ENCODE data around the gene MYT1.
"Not testable (repeated sequence)": the region's sequence is repeated elsewhere in the genome, so short reads cannot be mapped to it uniquely, and the experiment has no call there.

Gene MYT1

GRCh38 chr20:64273109-64273508 is 108.9 kb downstream of the MYT1 start:
- TF ChIP-seq ZNF274 (IDR thresholded peaks at IDR 0.05; ENCODE audit: low read depth, low read length), result no peak
- no peak for TF ChIP-seq SUZ12 (IDR thresholded peaks at IDR 0.05; ENCODE audit: extremely low read depth, insufficient read depth, insufficient read length)
- no peak for TF ChIP-seq YY1 (IDR thresholded peaks at IDR 0.05; ENCODE audit: insufficient read depth, insufficient read length)
- Histone ChIP-seq H3K9me3 (ENCODE audit: insufficient read depth, low read length) (peaks cover 8% of the 10 kb centered on the region; the same call in 1 of the 2 replicates), H3K9ac (ENCODE audit: insufficient read length, low read depth) (no peak overlapping the region), H3K27me3 (ENCODE audit: insufficient read depth, insufficient read length) (no peaks in the 10 kb centered on the region), H3K36me3 (ENCODE audit: insufficient read depth, insufficient read length, low read length) (peaks cover 37% of the 10 kb centered on the region), H3K4me1 (ENCODE audit: insufficient read depth, insufficient read length) (no peaks in the 10 kb centered on the region), H3K4me3 (ENCODE audit: insufficient read length, low read depth) (no peak overlapping the region)
- no peak for DNase-seq (ENCODE audit: low read depth, low spot score)

- Histone ChIP-seq H3K9ac (ENCODE audit: insufficient read length, low read depth) (no peak overlapping the region), H3K4me1 (ENCODE audit: insufficient read depth, insufficient read length) (no peaks in the 10 kb centered on the region), H3K36me3 (ENCODE audit: insufficient read depth, insufficient read length, low read length) (peaks cover 15% of the 10 kb centered on the region), H3K9me3 (ENCODE audit: insufficient read depth, low read length) (no peaks in the 10 kb centered on the region; the same call in 1 of the 2 replicates), H3K27me3 (ENCODE audit: insufficient read depth, insufficient read length) (no peaks in the 10 kb centered on the region), H3K4me3 (ENCODE audit: insufficient read length, low read depth) (no peak overlapping the region)
- TF ChIP-seq ZNF274 (IDR thresholded peaks at IDR 0.05; ENCODE audit: low read depth, low read length), result no peak
- no peak for TF ChIP-seq SUZ12 (IDR thresholded peaks at IDR 0.05; ENCODE audit: extremely low read depth, insufficient read depth, insufficient read length)
- no peak for TF ChIP-seq YY1 (IDR thresholded peaks at IDR 0.05; ENCODE audit: insufficient read depth, insufficient read length)
- DNase-seq (ENCODE audit: low read depth, low spot score), result no peak
Measured at GRCh38 chr20:64276817-64277216, 112.6 kb downstream of the MYT1 start.

GRCh38 chr20:64277571-64278316 is 113.5 kb downstream of the MYT1 start:
- Histone ChIP-seq H3K36me3 (ENCODE audit: insufficient read depth, insufficient read length, low read length) (peaks cover 15% of the 10 kb centered on the region), H3K9me3 (ENCODE audit: insufficient read depth, low read length) (peaks cover 7% of the 10 kb centered on the region; the same call in 1 of the 2 replicates), H3K4me3 (ENCODE audit: insufficient read length, low read depth) (no peak overlapping the region), H3K4me1 (ENCODE audit: insufficient read depth, insufficient read length) (no peaks in the 10 kb centered on the region), H3K27me3 (ENCODE audit: insufficient read depth, insufficient read length) (no peaks in the 10 kb centered on the region), H3K9ac (ENCODE audit: insufficient read length, low read depth) (no peak overlapping the region)
- TF ChIP-seq YY1 (IDR thresholded peaks at IDR 0.05; ENCODE audit: insufficient read depth, insufficient read length) (no peak), SUZ12 (IDR thresholded peaks at IDR 0.05; ENCODE audit: extremely low read depth, insufficient read depth, insufficient read length) (no peak), ZNF274 (IDR thresholded peaks at IDR 0.05; ENCODE audit: low read depth, low read length) (no peak)
- no peak for DNase-seq (ENCODE audit: low read depth, low spot score)

- DNase-seq (ENCODE audit: low read depth, low spot score), result no peak
- Histone ChIP-seq H3K27me3 (ENCODE audit: insufficient read depth, insufficient read length) (no peaks in the 10 kb centered on the region), H3K9me3 (ENCODE audit: insufficient read depth, low read length) (peaks cover 12% of the 10 kb centered on the region; the same call in 1 of the 2 replicates), H3K4me1 (ENCODE audit: insufficient read depth, insufficient read length) (no peaks in the 10 kb centered on the region), H3K36me3 (ENCODE audit: insufficient read depth, insufficient read length, low read length) (peaks cover 11% of the 10 kb centered on the region), H3K4me3 (ENCODE audit: insufficient read length, low read depth) (no peak overlapping the region), H3K9ac (ENCODE audit: insufficient read length, low read depth) (no peak overlapping the region)
- TF ChIP-seq ZNF274 (IDR thresholded peaks at IDR 0.05; ENCODE audit: low read depth, low read length) (no peak), SUZ12 (IDR thresholded peaks at IDR 0.05; ENCODE audit: extremely low read depth, insufficient read depth, insufficient read length) (no peak), YY1 (IDR thresholded peaks at IDR 0.05; ENCODE audit: insufficient read depth, insufficient read length) (no peak)
Measured at GRCh38 chr20:64278317-64278681, 114.0 kb downstream of the MYT1 start.

GRCh38 chr20:64279826-64280459 is 115.7 kb downstream of the MYT1 start:
- TF ChIP-seq YY1 (IDR thresholded peaks at IDR 0.05; ENCODE audit: insufficient read depth, insufficient read length), result no peak
- no peak for TF ChIP-seq ZNF274 (IDR thresholded peaks at IDR 0.05; ENCODE audit: low read depth, low read length)
- TF ChIP-seq SUZ12 (IDR thresholded peaks at IDR 0.05; ENCODE audit: extremely low read depth, insufficient read depth, insufficient read length), result no peak
- Histone ChIP-seq H3K9me3 (ENCODE audit: insufficient read depth, low read length) (peaks cover 28% of the 10 kb centered on the region), H3K27me3 (ENCODE audit: insufficient read depth, insufficient read length) (no peaks in the 10 kb centered on the region), H3K4me3 (ENCODE audit: insufficient read length, low read depth) (no peak overlapping the region), H3K4me1 (ENCODE audit: insufficient read depth, insufficient read length) (no peaks in the 10 kb centered on the region), H3K36me3 (ENCODE audit: insufficient read depth, insufficient read length, low read length) (peaks cover 4% of the 10 kb centered on the region), H3K9ac (ENCODE audit: insufficient read length, low read depth) (no peak overlapping the region)
- DNase-seq (ENCODE audit: low read depth, low spot score), result no peak

- H3K27me3 ChIP-seq (ENCODE audit: insufficient read depth, insufficient read length), result no peaks in the 10 kb centered on the region
- no peak overlapping the region for H3K9ac ChIP-seq (ENCODE audit: insufficient read length, low read depth)
- peaks cover 33% of the 10 kb centered on the region for H3K9me3 ChIP-seq (ENCODE audit: insufficient read depth, low read length)
- no peak for TF ChIP-seq YY1 (IDR thresholded peaks at IDR 0.05; ENCODE audit: insufficient read depth, insufficient read length)
- no peaks in the 10 kb centered on the region for H3K4me1 ChIP-seq (ENCODE audit: insufficient read depth, insufficient read length)
- peaks cover 4% of the 10 kb centered on the region for H3K36me3 ChIP-seq (ENCODE audit: insufficient read depth, insufficient read length, low read length)
- H3K4me3 ChIP-seq (ENCODE audit: insufficient read length, low read depth), result no peak overlapping the region
- no peak for DNase-seq (ENCODE audit: low read depth, low spot score)
Measured at GRCh38 chr20:64280460-64280843, 116.2 kb downstream of the MYT1 start.

GRCh38 chr20:64283646-64284045 is 119.4 kb downstream of the MYT1 start:
- peaks cover 53% of the 10 kb centered on the region for H3K9me3 ChIP-seq (ENCODE audit: insufficient read depth, low read length)

GRCh38 chr20:64285579-64286446 is 121.6 kb downstream of the MYT1 start:
- not testable (repeated sequence) for H3K4me1 ChIP-seq (ENCODE audit: insufficient read depth, insufficient read length); H3K27me3 ChIP-seq (ENCODE audit: insufficient read depth, insufficient read length); H3K9ac ChIP-seq (ENCODE audit: insufficient read length, low read depth); H3K36me3 ChIP-seq (ENCODE audit: insufficient read depth, insufficient read length, low read length); H3K4me3 ChIP-seq (ENCODE audit: insufficient read length, low read depth)
- H3K9me3 ChIP-seq (ENCODE audit: insufficient read depth, low read length), result peaks cover 53% of the 10 kb centered on the region
- DNase-seq (ENCODE audit: low read depth, low spot score), result peak; percentile 51

More at GRCh38 chr20:64283646-64284045, 119.4 kb downstream of the MYT1 start:
- Histone ChIP-seq H3K27me3 (ENCODE audit: insufficient read depth, insufficient read length) (no peaks in the 10 kb centered on the region), H3K36me3 (ENCODE audit: insufficient read depth, insufficient read length, low read length) (no peaks in the 10 kb centered on the region), H3K9ac (ENCODE audit: insufficient read length, low read depth) (no peak overlapping the region), H3K4me3 (ENCODE audit: insufficient read length, low read depth) (no peak overlapping the region), H3K4me1 (ENCODE audit: insufficient read depth, insufficient read length) (no peaks in the 10 kb centered on the region)
- TF ChIP-seq ZNF274 (IDR thresholded peaks at IDR 0.05; ENCODE audit: low read depth, low read length) (no peak), SUZ12 (IDR thresholded peaks at IDR 0.05; ENCODE audit: extremely low read depth, insufficient read depth, insufficient read length) (no peak), YY1 (IDR thresholded peaks at IDR 0.05; ENCODE audit: insufficient read depth, insufficient read length) (no peak)
- DNase-seq (ENCODE audit: low read depth, low spot score), result no peak

- DNase-seq (ENCODE audit: low read depth, low spot score); H3K36me3 ChIP-seq (ENCODE audit: insufficient read depth, insufficient read length, low read length); H3K27me3 ChIP-seq (ENCODE audit: insufficient read depth, insufficient read length); H3K4me1 ChIP-seq (ENCODE audit: insufficient read depth, insufficient read length); H3K9ac ChIP-seq (ENCODE audit: insufficient read length, low read depth); H3K4me3 ChIP-seq (ENCODE audit: insufficient read length, low read depth): not testable (repeated sequence)
- peaks cover 53% of the 10 kb centered on the region for H3K9me3 ChIP-seq (ENCODE audit: insufficient read depth, low read length)
Measured at GRCh38 chr20:64286447-64287263, 122.4 kb downstream of the MYT1 start.
